ENCODE measurements around the gene ADSL. TPM values are rescaled to one million over a fixed set of nuclear protein-coding genes. Genes with fewer than 3 reads are reported as not detected.
"Not testable (repeated sequence)": the region's sequence is repeated elsewhere in the genome, so short reads cannot be mapped to it uniquely, and the experiment has no call there.

The ADSL gene
- total RNA-seq, 2 experiments from 2014 or later: 156 to 160 TPM

DNA sequence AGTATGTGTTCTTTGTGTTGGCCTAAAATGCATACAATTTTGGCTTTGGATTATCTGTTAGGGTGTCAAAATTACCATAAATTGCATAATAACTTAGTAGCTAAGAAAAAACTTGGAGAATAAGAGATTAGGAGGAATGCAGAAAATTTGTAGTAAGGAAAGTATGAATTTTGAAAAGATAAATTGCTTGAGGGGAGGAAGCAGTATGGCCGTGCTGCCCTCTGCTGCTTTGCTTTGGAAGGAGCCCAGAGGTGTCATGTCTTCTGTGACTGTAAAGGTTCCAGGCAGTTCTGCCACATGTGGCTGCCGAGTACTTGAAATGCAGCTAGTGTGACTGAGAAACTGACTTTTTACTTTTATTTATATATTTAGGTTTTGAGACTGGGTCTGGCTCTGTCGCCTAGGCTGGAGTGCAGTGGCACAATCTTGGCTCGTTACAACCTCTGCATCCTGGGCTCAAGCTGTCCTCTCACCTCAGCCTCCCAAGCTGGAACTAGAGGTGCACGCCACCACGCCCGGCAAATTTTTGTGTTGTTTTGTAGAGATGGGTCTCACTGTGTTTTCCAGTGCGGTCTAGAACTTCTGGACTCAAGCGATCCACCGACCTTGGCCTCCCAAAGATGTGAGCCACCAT lies 1.8 kb downstream of the ADSL start:
- ChIA-PET CTCF (interaction anchor here (0.6 to 2.3 kb wide), 26 partner anchors 10 to 1361 kb away, joined by 3 to 11 read pairs (median 4); no protein-coding TSS in a partner anchor), POLR2A (interaction anchor here (1.0 to 3.1 kb wide), 3 partner anchors 58 to 304 kb away, joined by 7 to 32 read pairs (median 8); partner anchors contain the start of gene TNRC6B)

DNA sequence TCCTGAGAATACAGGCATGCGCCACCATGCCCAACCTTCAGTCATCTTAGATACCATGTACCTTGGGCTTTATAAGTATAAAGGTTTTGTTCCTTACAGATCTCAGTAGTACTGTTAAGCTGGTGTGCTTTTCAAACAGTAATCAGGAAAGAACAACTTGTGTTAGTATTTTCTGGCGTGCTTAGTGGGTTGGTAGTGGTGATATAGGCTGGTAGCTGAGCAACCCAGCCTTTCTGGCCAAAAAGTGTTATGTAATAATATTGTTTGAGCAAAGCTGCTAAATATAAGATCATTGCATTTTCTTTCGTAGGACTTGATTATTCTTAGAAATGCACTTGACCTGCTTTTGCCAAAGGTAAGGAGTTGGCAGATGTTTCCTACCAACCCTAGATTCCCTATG lies 6.5 kb downstream of the ADSL start:
- ChIA-PET CTCF (interaction anchor here (0.7 kb wide), 1 partner anchor 204 kb away, joined by 6 read pairs; no protein-coding TSS in a partner anchor), POLR2A (no interaction called here)

DNA sequence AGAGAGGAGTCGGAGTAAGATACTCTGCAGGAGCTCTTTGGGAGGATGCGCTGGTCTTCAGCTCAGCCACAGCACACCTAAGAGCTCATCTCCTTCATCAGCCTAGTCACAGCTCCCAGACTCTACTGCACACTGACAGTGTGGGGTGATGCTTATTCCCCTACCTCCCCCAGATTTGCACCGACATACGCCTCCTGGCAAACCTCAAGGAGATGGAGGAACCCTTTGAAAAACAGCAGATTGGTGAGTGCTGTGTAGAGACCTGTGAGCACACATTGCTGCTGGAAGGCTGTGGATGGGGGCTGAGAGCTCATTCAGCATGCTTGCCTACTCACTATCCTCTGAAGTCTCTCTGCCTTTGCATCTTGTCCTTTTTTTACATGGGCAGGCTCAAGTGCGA lies 14.8 kb downstream of the ADSL start:
- ChIA-PET POLR2A (interaction anchor here (0.6 kb wide), 1 partner anchor 132 kb away, joined by 3 read pairs; no protein-coding TSS in a partner anchor), CTCF (no interaction called here)

DNA sequence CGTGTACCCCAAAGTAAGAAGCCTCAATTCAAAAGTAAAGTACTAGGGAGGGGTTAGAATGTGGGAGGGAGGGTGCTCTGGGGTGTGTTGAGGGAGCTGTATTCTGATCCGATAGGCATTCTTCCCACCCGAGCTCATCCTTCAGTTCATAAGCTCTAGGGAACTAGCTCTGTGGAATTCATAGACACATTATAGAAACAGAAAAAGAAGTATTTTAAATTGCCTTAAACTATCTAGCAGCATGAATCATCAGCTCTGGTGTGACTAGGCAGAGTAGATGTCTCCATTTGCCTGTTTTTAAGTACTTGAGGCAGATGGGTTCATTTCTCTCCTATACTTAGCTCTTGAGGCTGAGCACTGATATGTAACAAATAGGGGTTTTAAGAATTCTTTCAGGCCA lies 16.8 kb downstream of the ADSL start:
- ChIA-PET CTCF (interaction anchor here (1.1 kb wide), 1 partner anchor 12 kb away, joined by 3 read pairs; no protein-coding TSS in a partner anchor), POLR2A (no interaction called here)

DNA sequence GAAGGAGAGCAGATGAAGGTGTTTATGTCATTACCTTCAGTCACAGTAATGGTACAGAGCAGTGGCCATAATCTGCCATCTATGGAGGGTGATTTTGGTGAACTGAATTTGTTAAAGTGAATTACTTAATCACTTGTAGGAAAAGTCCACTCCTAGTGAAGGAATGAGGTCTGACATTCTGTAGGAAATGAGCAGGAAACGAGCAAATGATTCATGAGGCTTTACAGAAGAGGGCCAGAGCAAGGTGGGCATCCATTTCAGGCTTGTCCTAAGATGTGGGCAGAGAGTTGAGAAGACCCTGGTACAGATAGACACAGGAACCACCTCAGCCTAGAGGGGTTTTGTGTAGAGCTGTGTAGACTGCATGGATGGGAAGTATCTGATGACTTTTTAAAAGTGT lies 18.1 kb downstream of the ADSL start:
- POLR2A ChIA-PET: no interaction called here
- CTCF ChIA-PET: no interaction called here

DNA sequence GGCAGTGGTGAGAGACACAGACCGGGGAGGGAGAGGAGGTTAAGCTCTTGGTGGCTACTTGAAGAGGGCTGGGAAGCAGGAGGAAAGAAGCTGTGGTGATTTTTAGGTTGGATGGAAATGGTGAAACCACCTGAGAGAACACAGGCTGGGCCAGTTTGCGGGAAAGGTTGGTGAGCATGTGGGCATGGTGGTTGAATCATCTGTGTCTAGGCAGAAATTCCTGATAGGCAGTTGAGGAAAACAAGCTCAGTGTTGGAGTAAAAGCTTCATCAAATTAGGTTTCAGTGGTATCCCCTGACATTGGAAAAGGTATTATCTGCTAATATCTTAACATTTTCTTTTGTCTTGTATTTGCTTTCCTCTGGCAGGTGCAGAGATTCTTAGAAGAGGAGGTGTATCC lies 19.8 kb downstream of the ADSL start:
- POLR2A ChIA-PET: interaction anchor here (0.6 kb wide), 1 partner anchor 10 kb away, joined by 3 read pairs; no protein-coding TSS in a partner anchor
- CTCF ChIA-PET: interaction anchor here (1.3 kb wide), 1 partner anchor 18 kb away, joined by 5 read pairs; no protein-coding TSS in a partner anchor

DNA sequence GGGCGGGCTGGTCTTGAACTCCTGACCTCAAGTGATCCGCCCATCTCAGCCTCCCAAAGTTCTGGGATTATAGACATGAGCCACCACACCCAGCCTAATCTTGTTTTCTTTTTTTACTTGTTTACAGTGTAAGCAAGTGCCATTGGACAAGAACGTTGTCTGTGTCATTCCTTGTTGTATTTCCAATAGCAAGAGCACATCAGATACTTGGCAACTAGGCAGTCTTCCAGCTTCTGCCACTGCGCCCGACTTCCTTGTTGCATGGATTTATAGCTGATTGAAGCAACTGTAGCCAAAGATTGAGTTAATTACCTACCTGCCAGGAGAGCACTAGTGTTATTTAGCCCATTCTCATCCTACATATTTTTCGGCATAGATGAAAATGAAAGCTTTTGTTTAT lies 21.0 kb downstream of the ADSL start:
- POLR2A ChIA-PET: interaction anchor here (0.8 kb wide), 1 partner anchor 18 kb away, joined by 3 read pairs; no protein-coding TSS in a partner anchor
- CTCF ChIA-PET: interaction anchor here (0.6 kb wide), 2 partner anchors 12 to 50 kb away, joined by 3 to 4 read pairs; no protein-coding TSS in a partner anchor

DNA sequence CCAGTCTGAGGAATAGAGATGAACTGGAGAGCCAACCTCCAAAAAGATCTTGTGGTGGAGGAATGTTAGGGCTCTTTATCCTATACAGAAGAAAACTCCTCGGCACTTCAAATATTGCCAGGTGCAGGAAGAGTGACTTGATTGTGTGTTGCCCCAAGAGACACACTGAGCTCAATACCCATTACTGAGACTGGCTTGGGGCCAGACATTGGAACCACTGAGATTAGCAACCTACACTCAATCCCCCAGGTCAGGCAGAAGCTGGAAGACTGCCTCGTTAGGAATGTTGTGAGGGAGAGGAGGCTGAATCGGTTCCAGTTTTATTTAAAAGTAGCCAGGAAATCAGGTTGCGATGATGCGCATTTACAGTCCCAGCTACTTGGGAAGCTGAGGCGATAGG lies 21.7 kb downstream of the ADSL start:
- ChIA-PET CTCF (interaction anchor here (0.6 kb wide), 1 partner anchor 12 kb away, joined by 3 read pairs; no protein-coding TSS in a partner anchor), POLR2A (interaction anchor here (0.8 kb wide), 1 partner anchor 17 kb away, joined by 3 read pairs; no protein-coding TSS in a partner anchor)

DNA sequence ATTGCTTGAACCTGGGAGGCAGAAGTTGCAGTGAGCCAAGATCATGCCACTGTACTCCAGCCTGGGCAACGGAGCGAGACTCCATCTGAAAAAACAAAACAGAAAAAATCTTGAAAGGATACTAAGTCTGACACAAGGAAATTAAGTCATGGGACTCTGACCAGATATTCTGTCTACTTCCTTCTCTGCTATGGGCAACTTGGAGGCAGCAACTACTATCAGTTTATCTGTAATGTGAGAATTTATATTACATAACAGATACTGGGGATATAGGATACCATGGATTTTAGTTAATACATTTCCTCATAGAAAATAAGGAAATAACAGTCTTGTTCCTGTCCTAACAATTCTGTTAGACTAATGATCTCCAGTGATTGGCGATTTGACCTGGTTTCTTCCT lies 22.5 kb downstream of the ADSL start:
- ChIA-PET POLR2A (no interaction called here), CTCF (no interaction called here)

DNA sequence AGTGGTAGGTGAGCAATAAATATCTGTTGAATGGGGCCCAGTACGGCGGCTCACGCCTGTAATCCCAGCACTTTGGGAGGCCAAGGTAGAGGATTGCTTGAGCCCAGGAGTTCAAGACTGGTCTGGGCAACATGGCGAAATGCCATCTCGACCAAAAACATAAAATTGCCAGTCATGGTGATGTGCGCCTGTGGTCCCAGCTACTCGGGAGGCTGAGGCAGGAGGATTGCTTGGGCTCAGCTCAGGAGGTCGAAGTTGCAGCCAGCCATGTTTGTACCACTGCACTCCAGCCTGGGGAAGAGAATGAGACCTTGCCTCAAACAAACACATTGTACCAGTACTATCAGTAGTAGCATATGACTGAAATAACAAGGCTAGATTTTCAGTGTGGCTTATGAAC lies 28.3 kb downstream of the ADSL start:
- POLR2A ChIA-PET: no interaction called here
- CTCF ChIA-PET: no interaction called here

DNA sequence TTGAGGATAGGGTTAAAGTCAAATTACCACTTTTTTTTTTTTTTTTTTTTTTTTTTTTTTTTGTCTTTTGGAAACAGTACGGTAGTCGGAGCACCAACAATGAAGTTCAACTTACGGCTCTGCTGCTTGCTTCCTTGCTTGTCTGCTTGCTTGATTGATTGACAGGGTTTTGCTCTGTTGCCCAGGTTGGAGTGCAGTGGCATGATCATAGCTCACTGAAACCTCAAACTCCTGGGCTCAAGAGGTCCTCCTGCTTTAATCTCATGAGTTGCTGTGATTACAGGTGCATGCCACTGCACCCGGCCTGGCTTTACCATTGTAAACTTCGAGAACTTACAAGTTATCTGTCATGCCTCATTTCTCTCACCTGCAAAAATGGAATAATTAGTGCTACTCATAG lies 29.8 kb downstream of the ADSL start:
- ChIA-PET CTCF (interaction anchor here (0.6 to 1.4 kb wide), 2 partner anchors 28 to 225 kb away, joined by 3 to 4 read pairs; no protein-coding TSS in a partner anchor), POLR2A (interaction anchor here (0.7 kb wide), 1 partner anchor 10 kb away, joined by 3 read pairs; no protein-coding TSS in a partner anchor)

DNA sequence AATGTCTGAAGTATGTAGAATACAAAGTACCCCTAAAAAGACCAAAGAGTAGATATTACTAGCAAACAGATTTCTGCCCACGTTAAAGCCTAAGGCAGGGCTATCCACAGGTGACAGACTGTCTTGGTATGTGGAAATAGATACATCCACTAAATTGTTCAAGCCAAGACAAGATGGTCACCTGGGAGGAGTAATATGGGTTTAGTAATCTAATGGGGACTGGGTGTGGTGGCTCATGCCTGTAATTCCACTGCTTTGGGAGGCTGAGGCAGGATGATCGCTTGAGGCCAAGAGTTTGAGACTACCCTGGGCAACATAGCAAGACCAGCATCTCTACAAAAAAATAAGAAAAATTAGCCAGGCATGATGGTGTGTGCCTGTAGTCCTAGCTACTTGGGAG lies 31.6 kb downstream of the ADSL start:
- ChIA-PET POLR2A (no interaction called here), CTCF (no interaction called here)

DNA sequence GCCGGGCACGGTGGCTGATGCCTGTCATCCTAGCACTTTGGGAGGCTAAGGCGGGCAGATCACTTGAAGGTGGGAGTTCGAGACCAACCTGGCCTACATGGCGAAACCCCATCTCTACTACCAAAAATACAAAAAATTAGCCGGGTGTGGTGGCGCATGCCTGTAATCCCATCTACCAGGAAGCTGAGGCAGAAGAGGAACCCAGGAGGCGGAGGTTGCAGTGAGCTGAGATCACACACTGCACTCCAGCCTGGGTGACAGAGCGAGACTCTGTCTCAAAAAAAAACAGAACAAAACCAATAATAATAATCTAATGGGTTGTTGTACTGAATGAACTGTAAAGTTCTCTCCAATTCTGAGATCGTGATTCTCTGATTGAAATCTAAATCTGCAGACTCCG lies 32.1 kb downstream of the ADSL start:
- CTCF ChIA-PET, POLR2A ChIA-PET: not testable (repeated sequence)

DNA sequence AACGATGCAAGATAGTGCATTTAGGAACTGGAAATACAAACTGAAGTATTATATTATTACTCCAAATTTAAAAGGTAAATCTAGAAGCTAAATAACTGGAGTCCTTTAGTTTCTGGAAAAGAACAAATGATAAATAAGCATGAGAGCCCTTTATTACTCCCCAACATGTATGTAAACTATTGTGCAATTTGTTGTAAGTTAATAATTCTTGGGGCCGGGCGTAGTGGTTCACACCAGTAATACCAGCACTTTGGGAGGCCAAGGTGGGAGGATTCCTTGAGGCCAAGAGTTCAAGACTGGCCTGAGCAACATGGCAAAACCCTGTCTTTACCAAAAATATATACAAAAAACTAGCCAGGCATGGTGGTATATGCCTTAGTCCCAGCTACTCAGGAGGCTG lies 35.2 kb downstream of the ADSL start:
- CTCF ChIA-PET: no interaction called here
- POLR2A ChIA-PET: interaction anchor here (0.5 kb wide), 1 partner anchor 243 kb away, joined by 3 read pairs; no protein-coding TSS in a partner anchor

DNA sequence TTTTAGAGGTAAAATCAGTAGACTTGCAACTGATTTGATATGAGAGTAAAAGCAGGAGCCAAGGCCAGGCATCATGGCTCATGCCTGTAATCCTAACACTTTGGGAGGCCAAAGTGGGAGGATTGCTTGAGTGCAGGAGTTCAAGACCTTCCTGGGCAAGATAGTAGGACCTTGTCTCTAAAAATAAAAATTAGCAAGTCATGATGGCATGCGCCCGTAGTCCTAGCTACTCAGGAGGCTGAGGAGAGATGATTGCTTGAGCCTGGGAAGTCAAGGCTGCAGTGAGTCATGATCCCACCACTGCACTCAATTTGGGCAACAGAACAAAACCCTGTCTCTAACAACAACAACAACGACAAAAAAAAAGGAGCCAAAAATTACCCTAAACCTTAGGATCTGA lies 37.6 kb downstream of the ADSL start:
- ChIA-PET CTCF (interaction anchor here (1.8 kb wide), 1 partner anchor 15 kb away, joined by 4 read pairs; no protein-coding TSS in a partner anchor), POLR2A (no interaction called here)

DNA sequence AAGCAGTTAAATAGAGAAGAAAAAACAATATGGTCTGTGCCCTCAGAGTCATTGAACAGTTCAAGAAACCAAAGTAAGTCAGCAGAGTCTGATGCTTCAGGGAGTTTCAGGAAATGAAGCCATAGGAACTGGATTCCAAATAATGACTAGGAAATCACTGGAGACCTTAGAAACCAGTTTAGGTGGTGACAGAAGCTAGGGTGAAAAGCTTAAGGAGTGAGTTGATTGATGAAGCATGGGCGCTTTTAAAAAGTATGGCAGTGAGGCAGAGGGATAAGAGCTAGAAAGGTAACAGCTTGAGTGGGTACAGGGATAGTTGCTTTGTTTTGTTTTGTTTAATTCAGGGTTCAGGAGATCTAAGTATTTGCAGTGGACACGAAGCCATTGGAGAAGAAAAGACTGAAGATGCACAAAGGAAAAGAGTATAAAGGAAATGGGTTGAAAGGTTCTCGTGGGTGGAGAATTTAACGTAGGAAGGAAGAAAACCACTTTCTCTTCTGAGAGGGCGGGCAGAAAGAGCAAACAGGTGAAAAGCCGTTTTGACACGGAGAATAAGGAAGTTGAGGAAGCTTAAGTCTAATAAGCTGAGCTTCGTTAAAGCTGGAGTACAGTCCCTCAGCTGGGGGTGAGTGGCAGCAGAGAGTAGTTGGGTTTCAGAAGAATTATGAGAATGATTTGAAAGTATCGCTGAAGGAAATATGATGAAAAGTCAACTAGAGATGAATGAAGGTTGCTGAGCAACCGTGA lies 38.9 kb downstream of the ADSL start:
- POLR2A ChIA-PET: interaction anchor here (0.5 to 0.7 kb wide), 2 partner anchors 18 to 36 kb away, joined by 3 to 6 read pairs; no protein-coding TSS in a partner anchor
- CTCF ChIA-PET: interaction anchor here (0.5 to 1.8 kb wide), 2 partner anchors 14 to 311 kb away, joined by 3 to 4 read pairs; no protein-coding TSS in a partner anchor

DNA sequence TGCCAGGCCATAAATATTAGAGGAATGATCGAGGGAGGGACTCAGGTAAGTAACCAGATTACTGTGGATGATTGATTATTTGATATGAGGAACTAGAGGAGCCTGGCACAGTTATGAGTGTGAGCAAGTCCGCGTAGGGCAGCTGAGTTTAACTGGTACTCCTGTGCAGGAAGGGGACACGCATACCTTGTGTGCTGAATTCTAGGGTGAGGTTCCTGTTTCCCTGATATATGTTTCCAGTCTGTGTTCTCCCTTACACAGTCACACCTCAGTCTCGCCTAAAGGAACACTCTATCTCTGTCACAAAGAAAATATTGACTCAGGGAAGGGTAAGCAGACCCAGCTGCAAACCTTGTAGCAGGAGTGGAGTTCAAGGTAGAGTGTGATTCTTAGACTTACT lies 41.4 kb downstream of the ADSL start:
- ChIA-PET CTCF (interaction anchor here (0.6 kb wide), 1 partner anchor 10 kb away, joined by 4 read pairs; no protein-coding TSS in a partner anchor), POLR2A (no interaction called here)

DNA sequence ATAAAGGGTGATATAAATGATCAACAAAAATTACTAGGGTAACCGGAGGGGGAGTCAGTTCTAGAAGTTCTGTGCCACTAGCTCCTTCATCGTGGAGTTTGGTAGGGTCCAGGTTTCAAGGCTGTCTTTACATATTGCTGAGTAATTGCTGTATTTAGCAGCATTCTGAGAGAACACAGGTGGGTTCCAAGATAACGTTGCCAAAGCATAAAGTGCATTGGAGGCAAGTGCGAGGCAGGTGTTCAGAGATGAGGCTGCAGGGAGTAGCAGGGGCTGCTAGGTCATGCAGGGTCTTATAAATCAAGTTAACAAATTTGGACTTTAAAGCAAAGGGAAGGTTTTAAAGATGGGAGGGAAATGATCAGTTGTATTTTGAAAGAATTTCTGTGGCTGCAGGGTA lies 41.9 kb downstream of the ADSL start:
- ChIA-PET CTCF (interaction anchor here (0.6 kb wide), 1 partner anchor 10 kb away, joined by 4 read pairs; no protein-coding TSS in a partner anchor), POLR2A (no interaction called here)

DNA sequence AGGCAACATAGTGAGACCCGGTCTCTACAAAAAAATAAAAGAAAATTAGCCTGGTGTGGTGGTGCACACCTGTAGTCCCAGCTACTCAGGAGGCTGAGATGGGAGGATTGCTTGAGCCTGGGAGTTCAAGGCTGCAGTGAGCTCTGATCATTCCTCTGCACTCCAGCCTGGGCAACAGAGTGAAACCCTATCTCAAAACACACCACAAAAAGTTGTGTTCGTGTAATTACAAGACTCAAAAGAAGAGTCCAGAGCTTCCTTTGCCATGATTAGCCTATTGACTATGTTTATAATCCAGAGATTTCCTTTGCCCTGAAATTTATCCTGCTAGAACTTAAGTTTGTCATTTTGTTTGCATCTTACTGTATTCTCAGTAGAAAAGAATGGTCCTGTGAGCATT lies 45.1 kb downstream of the ADSL start:
- CTCF ChIA-PET: no interaction called here
- POLR2A ChIA-PET: no interaction called here

DNA sequence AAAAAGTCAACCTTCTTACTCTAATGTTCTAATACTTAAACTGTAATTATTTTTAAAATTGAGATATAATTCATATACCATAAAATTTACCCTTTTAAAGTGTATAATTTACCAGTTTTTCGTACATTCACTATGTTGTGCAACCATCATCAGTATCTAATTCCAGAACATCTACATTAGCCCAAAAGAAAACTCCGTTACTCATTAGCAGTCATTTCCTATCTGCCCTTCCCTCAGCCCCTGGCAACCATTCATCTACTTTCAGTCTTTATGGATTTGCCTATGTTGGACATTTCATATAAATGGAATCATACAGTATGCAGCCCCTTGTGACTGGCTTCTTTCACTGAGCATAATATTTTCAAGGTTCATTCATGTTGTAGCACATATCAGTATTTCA lies 46.3 kb downstream of the ADSL start:
- CTCF ChIA-PET: no interaction called here
- POLR2A ChIA-PET: no interaction called here

Data from activated CD8-positive, alpha-beta memory T cell treated with anti-CD3 and anti-CD28 coated beads for 36 hours (primary cell).